GM18868 (cell line): ENCODE measurements around the gene SLC35F1.
"Not testable (repeated sequence)": the region's sequence is repeated elsewhere in the genome, so short reads cannot be mapped to it uniquely, and the experiment has no call there.

ENCODE experiments used
- ATAC-seq: cut with Tn5 transposase; IDR thresholded peaks from one replicate; pipeline ENCODE4 v1.9.1; 2021; ENCODE audit warnings: mild to moderate bottlenecking, moderate library complexity; ENCODE audit not compliant: unreplicated experiment

SLC35F1 gene

DNA sequence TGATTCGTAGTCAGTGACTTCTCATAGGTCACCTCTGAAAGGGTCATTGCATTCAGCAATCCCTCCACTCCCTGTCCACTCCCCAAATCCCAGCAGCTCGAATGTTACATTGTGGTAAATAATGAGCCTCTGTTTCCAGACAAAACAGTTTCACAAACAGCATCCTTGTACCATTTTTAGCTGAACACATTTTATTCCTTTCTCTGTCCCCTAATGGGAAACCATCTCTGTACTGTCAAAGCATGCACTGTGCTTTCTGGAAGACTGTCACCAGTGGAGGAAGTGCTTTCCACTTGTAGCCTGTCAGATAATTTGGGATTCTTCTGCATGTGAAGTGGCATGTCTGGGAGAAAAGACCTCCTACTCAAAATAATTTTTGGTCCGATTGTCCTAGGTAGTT, 82.0 kb downstream of the SLC35F1 start:
- no peak for ATAC-seq

DNA sequence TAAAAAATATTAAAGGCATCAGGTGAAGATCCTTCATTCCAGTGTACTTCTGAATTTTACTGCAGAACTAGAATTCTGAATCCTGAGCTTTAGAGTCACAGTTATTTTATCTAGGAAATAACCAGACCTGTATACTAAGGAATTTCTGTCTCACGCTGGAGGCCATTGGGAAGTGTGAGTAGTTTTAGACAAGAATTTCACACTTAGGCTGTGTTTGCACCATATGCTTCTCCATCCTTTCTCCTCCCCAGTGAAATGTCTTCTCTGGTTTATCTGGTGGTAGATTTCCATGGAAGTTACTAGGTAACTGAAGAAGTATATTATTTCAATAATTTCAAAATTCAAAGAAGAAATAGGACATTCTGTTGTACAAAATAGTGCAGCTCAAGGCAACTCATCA, 83.1 kb downstream of the SLC35F1 start:
- ATAC-seq: no peak

DNA sequence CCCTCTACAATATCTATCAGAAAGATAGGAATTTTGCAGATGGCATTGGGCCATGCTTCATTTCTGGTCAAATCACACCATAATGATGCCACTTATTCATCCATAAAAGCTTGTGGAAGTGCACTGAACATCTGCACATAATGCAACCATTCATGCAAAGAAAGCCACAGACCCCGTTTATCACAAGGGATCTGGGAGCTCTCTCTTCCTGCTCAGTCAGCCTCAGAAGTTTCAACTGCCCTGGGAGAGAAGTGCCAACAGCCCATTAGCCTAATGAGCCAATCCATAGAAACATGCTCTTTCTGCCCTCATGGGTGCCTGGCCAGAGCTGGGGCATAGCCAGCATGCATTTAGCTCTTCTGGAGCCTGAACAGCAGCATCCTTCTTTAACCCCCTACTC, 85.8 kb downstream of the SLC35F1 start:
- ATAC-seq: no peak

DNA sequence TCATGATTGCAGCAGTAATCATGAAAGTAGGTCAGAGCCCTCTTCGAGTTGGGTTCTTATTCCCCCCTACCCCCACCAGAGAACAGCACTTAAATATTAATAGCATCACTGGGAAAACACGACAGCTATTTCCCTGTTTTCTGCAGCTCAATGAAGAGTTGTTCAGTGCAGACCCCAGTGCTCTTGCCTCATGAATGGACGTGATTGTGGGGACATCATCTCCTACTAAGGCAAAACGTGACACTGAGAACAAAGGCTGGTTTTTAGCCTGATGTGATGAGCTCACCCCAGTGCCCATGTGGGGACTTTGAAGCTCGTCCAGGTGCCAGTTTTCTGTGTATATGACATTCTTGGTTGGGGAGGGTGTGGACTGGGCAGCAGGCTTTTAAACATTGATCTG, 105.9 kb downstream of the SLC35F1 start:
- ATAC-seq: no peak

- no peak for ATAC-seq
These were observed 109.5 kb downstream of the SLC35F1 start for GRCh38 chr6:118016532-118016931.

GRCh38 chr6:118017301-118017848, 110.3 kb downstream of the SLC35F1 start:
- no peak for ATAC-seq

GRCh38 chr6:118023771-118024170, 116.7 kb downstream of the SLC35F1 start:
- no peak for ATAC-seq

GRCh38 chr6:118029967-118030366, 122.9 kb downstream of the SLC35F1 start:
- no peak for ATAC-seq

- not testable (repeated sequence) for ATAC-seq
These were observed 130.4 kb downstream of the SLC35F1 start for GRCh38 chr6:118037479-118037878.

DNA sequence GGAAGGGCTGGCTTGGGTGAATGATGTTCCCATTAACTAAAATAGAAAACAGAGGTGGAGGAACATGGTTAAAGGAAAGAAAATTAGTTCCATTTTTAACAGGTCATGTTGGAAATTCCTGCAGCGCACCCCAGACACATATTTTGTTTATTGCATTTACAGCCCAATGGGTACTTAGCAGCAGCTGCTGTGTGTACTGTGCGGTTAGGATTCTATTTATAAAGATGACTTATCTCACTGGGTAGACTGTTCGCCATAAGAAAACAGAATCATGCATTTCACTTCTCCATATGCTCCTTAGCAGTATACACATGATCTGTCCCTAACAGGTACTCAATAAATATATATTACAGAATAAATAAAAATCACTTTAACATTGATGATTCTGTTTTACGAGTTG, 135.8 kb downstream of the SLC35F1 start:
- ATAC-seq: peak; percentile 74

- no peak for ATAC-seq
These were observed 137.2 kb downstream of the SLC35F1 start for GRCh38 chr6:118044275-118044674.

- no peak for ATAC-seq
These were observed 147.0 kb downstream of the SLC35F1 start for GRCh38 chr6:118054082-118054481.

GRCh38 chr6:118061666-118062065, 154.6 kb downstream of the SLC35F1 start:
- no peak for ATAC-seq

DNA sequence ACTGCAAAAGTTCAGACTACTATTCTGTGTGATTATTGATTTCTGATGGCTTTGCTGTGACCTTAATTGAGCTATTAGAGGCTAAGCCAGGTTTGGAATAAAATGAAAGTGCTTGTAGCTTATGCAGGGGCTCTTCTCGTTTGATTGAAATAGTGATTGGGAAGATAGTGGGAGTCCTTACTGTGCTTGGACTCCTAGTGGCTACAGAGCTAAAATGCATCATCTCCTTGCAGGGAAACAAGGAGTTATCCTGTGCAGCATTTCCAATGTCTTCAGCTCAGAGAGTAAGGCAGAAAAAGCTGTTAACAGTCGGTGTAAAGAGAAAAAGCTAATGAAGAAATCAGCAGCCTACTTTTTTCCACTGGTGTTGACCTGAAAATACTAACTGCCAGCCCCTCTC, 173.5 kb downstream of the SLC35F1 start:
- ATAC-seq: no peak

- no peak for ATAC-seq
These were observed 176.6 kb downstream of the SLC35F1 start for GRCh38 chr6:118083711-118084110.

- no peak for ATAC-seq
These were observed 178.6 kb downstream of the SLC35F1 start for GRCh38 chr6:118085665-118086064.

- ATAC-seq: no peak
These were observed 179.1 kb downstream of the SLC35F1 start for GRCh38 chr6:118086159-118086558.

- no peak for ATAC-seq
These were observed 185.0 kb downstream of the SLC35F1 start for GRCh38 chr6:118092086-118092485.

- no peak for ATAC-seq
These were observed 190.5 kb downstream of the SLC35F1 start for GRCh38 chr6:118097576-118097975.

DNA sequence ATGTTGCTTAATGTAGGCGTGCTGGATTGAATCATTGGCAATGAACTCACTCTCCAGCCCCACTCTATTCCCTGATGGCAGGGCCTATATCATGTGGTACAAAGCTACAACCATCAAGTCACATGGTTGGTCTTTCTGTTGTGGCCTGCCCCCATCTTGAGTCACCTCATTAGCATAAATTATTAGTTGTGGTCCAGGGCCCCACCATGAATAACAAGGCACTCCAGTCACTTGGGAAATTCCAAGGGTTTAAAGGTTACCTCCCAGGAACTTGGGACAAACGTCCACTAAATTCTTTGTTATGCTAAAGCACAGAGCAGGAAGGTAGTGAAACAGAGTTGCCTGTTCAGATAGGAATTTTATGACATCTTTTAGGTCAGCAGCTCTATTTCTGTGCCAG, 193.7 kb downstream of the SLC35F1 start:
- no peak for ATAC-seq

DNA sequence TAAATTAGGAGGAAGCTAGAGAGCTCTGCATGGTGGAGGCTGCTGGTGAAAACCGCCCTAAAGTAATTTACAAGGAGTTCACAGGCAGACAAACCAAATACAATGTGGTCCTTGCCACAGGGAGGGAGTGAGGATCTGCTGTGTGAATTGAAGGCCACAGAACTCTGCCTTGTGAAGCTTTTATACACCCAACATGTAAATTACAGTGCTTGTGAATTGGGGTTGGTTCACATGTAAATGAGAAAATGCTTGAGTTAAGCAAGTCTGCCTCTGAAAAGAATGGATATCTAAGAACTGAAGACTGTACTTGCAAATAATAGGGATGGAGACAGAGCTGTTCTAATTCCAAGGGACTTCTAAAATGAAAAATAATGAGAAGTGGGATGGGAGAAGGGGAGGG, 194.2 kb downstream of the SLC35F1 start:
- ATAC-seq: no peak

DNA sequence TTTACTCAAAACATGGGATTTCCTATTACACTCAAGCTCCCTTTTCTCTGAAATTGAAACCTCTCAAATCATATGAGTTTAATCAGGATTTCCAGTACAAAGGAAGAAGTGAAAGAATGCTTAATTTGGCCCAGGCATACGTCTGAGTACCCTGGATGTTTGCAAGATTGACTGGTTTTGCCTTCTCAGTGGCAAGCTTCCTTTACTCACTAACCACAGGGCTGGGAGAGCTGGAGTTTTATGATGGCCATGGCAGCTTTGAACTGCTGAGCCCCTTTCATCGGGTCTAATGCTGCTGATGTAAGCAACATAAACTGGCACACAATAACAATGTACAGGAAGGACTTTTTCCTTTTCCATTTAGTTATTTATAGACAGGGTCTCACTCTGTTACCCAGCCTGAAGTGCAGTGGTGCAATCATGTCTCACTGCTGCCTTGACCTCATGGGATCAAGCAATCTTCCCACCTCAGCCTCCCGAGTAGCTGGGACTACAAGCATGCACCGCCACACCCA, 194.8 kb downstream of the SLC35F1 start:
- no peak for ATAC-seq

DNA sequence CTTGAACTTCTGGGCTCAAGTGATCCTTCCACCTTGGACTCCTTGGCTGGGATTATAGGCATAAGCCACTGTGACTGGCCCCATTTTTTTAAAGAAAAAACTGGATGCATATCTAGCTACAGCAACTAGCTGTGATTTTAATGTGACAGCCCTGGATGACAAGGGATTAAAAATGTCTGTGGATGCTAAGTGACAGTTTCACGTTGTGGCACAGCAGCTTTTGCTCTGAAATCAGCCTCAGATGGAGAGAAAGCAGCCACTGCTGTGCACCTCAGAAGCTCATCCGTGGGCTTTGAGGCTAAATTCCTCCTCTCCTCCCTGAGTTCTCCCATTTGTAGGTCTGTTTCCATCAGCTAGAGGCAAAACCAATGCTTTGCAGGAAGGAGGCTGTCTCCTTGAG, 195.3 kb downstream of the SLC35F1 start:
- no peak for ATAC-seq
